NCI-H748 (cell line): Measurements from ENCODE around the gene ST7L.

Experiments
- DNase-seq: peaks from one replicate; lab custom pipeline; 2025; ENCODE audit not compliant: unreplicated experiment; lab: John Stamatoyannopoulos, UW

The ST7L gene

DNA sequence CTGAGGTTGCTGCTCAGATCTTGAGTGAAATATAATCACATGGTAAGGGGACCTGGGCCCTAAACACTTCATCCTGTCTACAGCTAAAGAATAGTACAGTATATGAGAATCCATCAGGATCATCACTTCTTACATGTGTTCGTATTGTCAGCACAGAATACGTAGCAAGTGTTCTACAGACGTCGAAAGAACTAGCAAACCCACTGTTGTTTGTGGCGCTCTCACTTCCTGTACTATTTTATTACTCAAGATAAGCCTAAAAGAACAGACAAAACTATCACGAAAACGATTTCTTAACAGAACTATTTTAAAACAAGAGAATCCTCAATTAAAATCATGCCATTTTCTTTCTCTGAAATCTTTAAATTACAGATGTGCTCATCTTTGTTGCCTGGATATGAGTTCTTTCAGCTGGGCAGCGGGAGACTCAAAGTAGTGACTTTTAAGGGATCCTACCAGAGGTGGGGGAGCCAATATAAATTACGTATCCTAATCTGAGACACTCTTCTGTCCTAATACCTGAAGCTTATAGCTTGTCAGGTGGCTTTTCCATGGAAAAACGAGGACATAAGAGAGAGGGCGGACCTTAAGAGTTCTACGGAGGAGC is 724 bp downstream of the ST7L start:
- peak; percentile 34 for DNase-seq

DNA sequence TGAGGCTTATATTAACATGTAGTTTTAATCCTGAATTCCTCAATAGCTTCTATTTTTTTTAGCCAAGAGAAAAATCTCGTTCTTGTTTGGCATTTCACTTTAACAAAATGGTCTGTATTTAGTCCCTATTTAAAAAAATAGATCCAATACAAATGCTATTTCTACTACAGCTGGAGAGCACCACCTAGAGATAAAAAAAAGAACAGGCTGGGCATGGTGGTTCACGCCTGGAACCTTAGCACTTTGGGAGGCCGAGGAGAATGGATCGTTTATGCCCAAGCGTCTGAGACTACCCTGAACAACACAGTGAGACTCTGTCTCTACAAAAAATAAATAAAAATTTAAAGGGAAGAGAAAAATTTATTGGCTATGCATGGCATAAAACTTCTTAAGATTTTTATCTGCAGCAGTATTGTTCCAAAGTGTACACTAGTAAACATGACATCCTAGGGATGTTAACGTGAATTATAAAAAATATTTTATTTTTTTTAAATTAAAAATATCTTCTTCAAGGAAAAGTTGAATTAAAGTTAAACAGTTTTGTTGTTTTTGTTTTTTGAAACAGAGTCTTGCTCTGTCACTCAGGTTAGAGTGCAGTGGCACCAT is 4.4 kb downstream of the ST7L start:
- DNase-seq = peak; percentile 21

GRCh38 chr1:112605633-112606327 is 13.2 kb downstream of the ST7L start:
- DNase-seq = no peak

- no peak for DNase-seq
These were observed 15.4 kb downstream of the ST7L start for GRCh38 chr1:112603541-112603940.

GRCh38 chr1:112603012-112603411 is 15.9 kb downstream of the ST7L start:
- DNase-seq = no peak

- DNase-seq = no peak
These were observed 19.5 kb downstream of the ST7L start for GRCh38 chr1:112599477-112599876.

GRCh38 chr1:112594208-112594876 is 24.6 kb downstream of the ST7L start:
- no peak for DNase-seq

- DNase-seq = no peak
These were observed 29.2 kb downstream of the ST7L start for GRCh38 chr1:112589766-112590165.

DNA sequence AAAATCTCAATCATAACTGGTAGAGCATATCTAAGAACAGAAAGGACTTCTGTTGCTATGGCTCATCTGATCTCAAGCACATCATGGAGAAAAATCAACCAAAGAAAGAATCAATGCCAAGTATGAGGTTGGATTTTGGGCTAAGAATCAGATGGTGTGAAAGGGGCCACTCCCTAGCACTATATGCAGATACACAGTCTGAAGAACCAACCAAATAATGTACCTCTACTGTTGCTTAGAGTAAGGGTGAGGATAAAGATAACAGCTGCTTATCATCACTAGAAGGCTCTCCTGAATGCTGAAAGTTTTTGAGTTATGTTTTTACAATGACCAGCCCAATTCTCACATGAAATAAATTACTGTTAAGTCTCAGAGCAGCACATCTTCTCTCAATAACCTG is 35.6 kb downstream of the ST7L start:
- no peak for DNase-seq

DNA sequence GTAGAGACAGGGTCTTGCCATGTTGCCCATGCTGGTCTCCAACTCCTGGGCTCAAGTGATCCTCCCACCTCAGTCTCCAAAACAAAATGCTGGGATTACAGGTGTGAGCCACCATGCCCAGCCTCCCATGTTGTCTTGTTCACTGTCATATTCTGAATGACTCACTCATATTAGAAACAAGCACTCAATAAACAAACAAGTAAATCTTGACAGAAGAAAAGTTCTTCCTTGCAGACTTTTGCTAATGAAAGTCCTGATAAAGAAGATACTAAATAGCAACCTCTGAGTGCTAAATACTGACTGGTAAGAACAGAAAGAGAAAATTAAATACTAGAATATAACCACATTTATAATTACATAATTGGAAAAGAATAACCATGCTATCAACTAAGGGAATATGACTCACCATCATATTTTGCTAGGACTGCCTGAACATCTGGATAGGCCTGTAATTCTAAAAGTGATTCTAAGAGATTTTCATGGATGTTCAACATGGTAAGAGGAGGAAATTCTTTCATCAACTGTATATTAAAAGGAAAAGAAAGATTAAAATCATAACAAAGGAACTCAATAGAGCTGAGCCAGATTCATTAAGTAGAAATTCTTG is 37.3 kb downstream of the ST7L start:
- no peak for DNase-seq

GRCh38 chr1:112579801-112580510 is 39.0 kb downstream of the ST7L start:
- DNase-seq = no peak

- DNase-seq = no peak
These were observed 42.7 kb downstream of the ST7L start for GRCh38 chr1:112576240-112576639.

GRCh38 chr1:112575154-112575804 is 43.7 kb downstream of the ST7L start:
- DNase-seq = no peak

GRCh38 chr1:112565800-112566199 is 53.1 kb downstream of the ST7L start:
- no peak for DNase-seq

DNA sequence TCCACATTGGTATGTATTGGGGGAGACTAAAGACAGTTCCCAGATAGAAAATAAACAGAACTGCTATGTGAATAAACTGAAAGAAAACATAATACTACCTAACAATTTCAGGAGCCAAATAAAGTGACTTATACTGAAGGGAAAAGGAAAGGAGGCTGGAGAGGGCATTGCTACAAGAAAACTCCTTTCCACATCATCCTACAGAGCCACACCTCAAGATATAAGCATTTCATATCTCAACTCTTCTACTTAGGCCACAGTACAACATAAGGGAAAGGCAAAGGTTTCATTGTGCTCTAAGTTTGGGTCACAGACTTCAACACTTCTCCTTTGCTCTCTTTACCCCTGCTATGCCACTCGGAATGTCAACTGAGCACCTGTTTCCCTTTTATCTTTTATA is 54.9 kb downstream of the ST7L start:
- DNase-seq = no peak

- no peak for DNase-seq
These were observed 55.6 kb downstream of the ST7L start for GRCh38 chr1:112563341-112563740.

GRCh38 chr1:112558634-112559033 is 60.3 kb downstream of the ST7L start:
- DNase-seq = no peak

DNA sequence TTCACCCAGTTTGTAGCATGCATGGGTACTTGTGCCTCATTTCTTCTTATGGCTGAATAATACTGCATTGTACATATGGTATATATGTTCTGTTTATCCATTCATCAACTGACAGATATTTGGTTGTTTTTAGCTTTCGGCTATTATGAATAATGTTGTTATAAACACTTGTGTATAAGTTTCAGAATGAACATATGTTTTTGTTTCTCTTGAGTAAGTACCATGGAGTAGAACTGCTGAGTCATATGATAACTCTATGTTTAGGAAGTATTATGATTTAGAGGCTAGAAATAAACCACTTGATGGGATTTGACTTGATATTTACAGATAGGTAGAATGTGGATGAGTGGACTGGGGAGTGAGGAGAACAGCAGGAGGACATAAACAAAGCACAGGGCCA is 61.6 kb downstream of the ST7L start:
- no peak for DNase-seq

DNA sequence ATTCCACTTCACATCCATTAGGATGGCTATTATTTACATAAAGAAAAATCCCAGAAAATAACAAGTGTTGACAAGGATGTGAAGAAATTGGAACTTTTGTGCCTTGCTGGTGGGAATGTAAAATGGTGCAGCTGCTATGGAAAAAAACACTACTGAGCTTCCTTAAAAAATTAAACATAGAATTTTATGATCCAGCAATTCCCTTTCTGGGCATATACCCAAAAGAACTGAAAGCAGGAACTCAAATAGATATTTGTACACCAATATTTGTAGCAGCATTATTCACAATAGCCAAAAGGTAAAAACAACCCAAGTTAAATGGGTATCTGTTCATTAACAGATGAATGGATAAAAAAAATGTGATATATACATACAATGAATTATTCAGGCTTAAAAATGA is 64.5 kb downstream of the ST7L start:
- DNase-seq = no peak

- no peak for DNase-seq
These were observed 69.4 kb downstream of the ST7L start for GRCh38 chr1:112549590-112549989.
